Activated CD4-positive, alpha-beta T cell treated with anti-CD3 and anti-CD28 coated beads, Interleukin-2, amount 10 ng/mL, durations not matched to agents 7 days and 5 days (primary cell): ENCODE data around the gene EIF2S1. TPM values are rescaled to one million over a fixed set of nuclear protein-coding genes. Genes with fewer than 3 reads are reported as not detected.

Experiments
- CTCF ChIA-PET: fragments of 350-600 bp; sonication (Branson Sonifier 250); formaldehyde crosslinking; loops from one replicate; lab custom pipeline; 2021; ENCODE audit warnings: antibody characterized with exemption; lab: Charles Lee
- POLR2A ChIA-PET: fragments of 350-600 bp; sonication (Branson Sonifier 250); formaldehyde crosslinking; loops from one replicate; lab custom pipeline; 2021; ENCODE audit warnings: antibody characterized with exemption; lab: Charles Lee
- DNase-seq: peaks from one replicate; pipeline ENCODE4 v3.0.0-alpha.2; 2020
- H3K27ac Mint-ChIP-seq: one replicate; pipeline ENCODE4 v1.8.0; 2021; ENCODE audit warnings: mild to moderate bottlenecking, moderate library complexity, mixed read lengths
- H3K27me3 Mint-ChIP-seq: one replicate; pipeline ENCODE4 v1.8.0; 2021; ENCODE audit warnings: mixed read lengths
- H3K36me3 Mint-ChIP-seq: one replicate; pipeline ENCODE4 v1.8.0; 2021; ENCODE audit warnings: low read depth, mixed read lengths
- H3K4me1 Mint-ChIP-seq: one replicate; pipeline ENCODE4 v1.8.0; 2021; ENCODE audit warnings: mixed read lengths
- H3K4me3 Mint-ChIP-seq: one replicate; pipeline ENCODE4 v1.8.0; 2021; ENCODE audit warnings: mild to moderate bottlenecking, moderate library complexity, mixed read lengths
- H3K9me3 Mint-ChIP-seq: one replicate; pipeline ENCODE4 v1.8.0; 2021; ENCODE audit warnings: mixed read lengths
- total RNA-seq, 2 experiments: library from RNA; stranded (reverse); gene quantifications; one replicate each; pipeline ENCODE4 v1.2.3, GENCODE V29; 2021

The EIF2S1 gene
- total RNA-seq, 2 experiments from 2014 or later: 114 to 115 TPM

- Mint-ChIP-seq H3K36me3 (no peaks in the 10 kb centered on the region), H3K27me3 (peaks cover 6% of the 10 kb centered on the region), H3K9me3 (no peaks in the 10 kb centered on the region), H3K27ac (no peak overlapping the region), H3K4me1 (peaks cover 4% of the 10 kb centered on the region), H3K4me3 (no peak overlapping the region)
- ChIA-PET POLR2A (no interaction called here), CTCF (interaction anchor here (1.0 kb wide), 1 partner anchor 10 kb away, joined by 3 read pairs; no protein-coding TSS in a partner anchor)
- DNase-seq: no peak
Observed at GRCh38 chr14:67417633-67418032, 57.5 kb downstream of the EIF2S1 start.

GRCh38 chr14:67418401-67419191 is 58.5 kb downstream of the EIF2S1 start:
- Mint-ChIP-seq H3K27me3 (peaks cover 12% of the 10 kb centered on the region), H3K36me3 (no peaks in the 10 kb centered on the region), H3K9me3 (no peaks in the 10 kb centered on the region), H3K4me3 (no peak overlapping the region), H3K27ac (no peak overlapping the region), H3K4me1 (peaks cover 9% of the 10 kb centered on the region)
- ChIA-PET CTCF (interaction anchor here (1.0 kb wide), 1 partner anchor 9 kb away, joined by 3 read pairs; no protein-coding TSS in a partner anchor), POLR2A (no interaction called here)
- DNase-seq: no peak

GRCh38 chr14:67420102-67420739 is 60.1 kb downstream of the EIF2S1 start:
- Mint-ChIP-seq H3K36me3 (no peaks in the 10 kb centered on the region), H3K9me3 (no peaks in the 10 kb centered on the region), H3K27me3 (peaks cover 16% of the 10 kb centered on the region), H3K27ac (no peak overlapping the region), H3K4me3 (no peak overlapping the region), H3K4me1 (peaks cover 6% of the 10 kb centered on the region)
- DNase-seq: peak; percentile 40
- CTCF ChIA-PET: interaction anchor here (1.1 to 1.7 kb wide), 6 partner anchors 8 to 151 kb away, joined by 3 to 7 read pairs (median 3); partner anchors contain the start of gene PLEK2
- POLR2A ChIA-PET: no interaction called here

- no peaks in the 10 kb centered on the region for H3K36me3 Mint-ChIP-seq
- POLR2A ChIA-PET: no interaction called here
- no peak for DNase-seq
- peaks cover 6% of the 10 kb centered on the region for H3K4me1 Mint-ChIP-seq
- CTCF ChIA-PET: interaction anchor here (0.6 to 1.7 kb wide), 2 partner anchors 9 to 82 kb away, joined by 3 read pairs; partner anchors contain the start of gene PLEK2
- H3K27ac Mint-ChIP-seq: no peak overlapping the region
- no peak overlapping the region for H3K4me3 Mint-ChIP-seq
- H3K9me3 Mint-ChIP-seq: no peaks in the 10 kb centered on the region
- H3K27me3 Mint-ChIP-seq: peaks cover 22% of the 10 kb centered on the region
Observed at GRCh38 chr14:67421356-67422224, 61.5 kb downstream of the EIF2S1 start.

- H3K9me3 Mint-ChIP-seq: no peaks in the 10 kb centered on the region
- peaks cover 6% of the 10 kb centered on the region for H3K4me1 Mint-ChIP-seq
- H3K27ac Mint-ChIP-seq: no peak overlapping the region
- CTCF ChIA-PET: interaction anchor here (0.6 kb wide), 1 partner anchor 1146 kb away, joined by 3 read pairs; no protein-coding TSS in a partner anchor
- H3K36me3 Mint-ChIP-seq: no peaks in the 10 kb centered on the region
- no peak for DNase-seq
- POLR2A ChIA-PET: no interaction called here
- no peak overlapping the region for H3K4me3 Mint-ChIP-seq
- H3K27me3 Mint-ChIP-seq: peaks cover 24% of the 10 kb centered on the region
Observed at GRCh38 chr14:67423424-67423823, 63.3 kb downstream of the EIF2S1 start.

- Mint-ChIP-seq H3K27me3 (peaks cover 24% of the 10 kb centered on the region), H3K9me3 (no peaks in the 10 kb centered on the region), H3K36me3 (no peaks in the 10 kb centered on the region), H3K27ac (no peak overlapping the region), H3K4me1 (peaks cover 6% of the 10 kb centered on the region), H3K4me3 (no peak overlapping the region)
- ChIA-PET CTCF (interaction anchor here (0.7 to 2.1 kb wide), 4 partner anchors 11 to 727 kb away, joined by 4 to 9 read pairs (median 4); partner anchors contain the start of gene PIGH), POLR2A (no interaction called here)
- DNase-seq: no peak
Observed at GRCh38 chr14:67424539-67424938, 64.4 kb downstream of the EIF2S1 start.

GRCh38 chr14:67425608-67426007 is 65.5 kb downstream of the EIF2S1 start:
- CTCF ChIA-PET: interaction anchor here (0.6 to 2.6 kb wide), 6 partner anchors 8 to 285 kb away, joined by 3 to 9 read pairs (median 4); partner anchors contain the start of gene PIGH
- H3K36me3 Mint-ChIP-seq: no peaks in the 10 kb centered on the region
- H3K27me3 Mint-ChIP-seq: peaks cover 24% of the 10 kb centered on the region
- peaks cover 6% of the 10 kb centered on the region for H3K4me1 Mint-ChIP-seq
- H3K4me3 Mint-ChIP-seq: no peak overlapping the region
- H3K27ac Mint-ChIP-seq: no peak overlapping the region
- H3K9me3 Mint-ChIP-seq: no peaks in the 10 kb centered on the region
- POLR2A ChIA-PET: no interaction called here
- DNase-seq: no peak

- peaks cover 6% of the 10 kb centered on the region for H3K4me1 Mint-ChIP-seq
- CTCF ChIA-PET: interaction anchor here (0.6 to 2.6 kb wide), 12 partner anchors 12 to 279 kb away, joined by 3 to 27 read pairs (median 4); partner anchors contain the start of genes ATP6V1D and EIF2S1
- POLR2A ChIA-PET: no interaction called here
- peaks cover 24% of the 10 kb centered on the region for H3K27me3 Mint-ChIP-seq
- H3K27ac Mint-ChIP-seq: no peak overlapping the region
- H3K9me3 Mint-ChIP-seq: no peaks in the 10 kb centered on the region
- H3K36me3 Mint-ChIP-seq: no peaks in the 10 kb centered on the region
- no peak overlapping the region for H3K4me3 Mint-ChIP-seq
- DNase-seq: no peak
Observed at GRCh38 chr14:67426161-67426560, 66.0 kb downstream of the EIF2S1 start.

GRCh38 chr14:67426983-67427606 is 67.0 kb downstream of the EIF2S1 start:
- peak; percentile 84 for DNase-seq
- H3K27me3 Mint-ChIP-seq: peaks cover 26% of the 10 kb centered on the region
- no peak overlapping the region for H3K4me3 Mint-ChIP-seq

GRCh38 chr14:67428501-67429031 is 68.4 kb downstream of the EIF2S1 start:
- Mint-ChIP-seq H3K27ac (no peak overlapping the region), H3K27me3 (peaks cover 24% of the 10 kb centered on the region), H3K36me3 (no peaks in the 10 kb centered on the region), H3K9me3 (no peaks in the 10 kb centered on the region), H3K4me3 (no peak overlapping the region), H3K4me1 (peaks cover 2% of the 10 kb centered on the region)
- POLR2A ChIA-PET: no interaction called here
- no peak for DNase-seq
- CTCF ChIA-PET: interaction anchor here (1.2 to 2.6 kb wide), 8 partner anchors 9 to 276 kb away, joined by 3 to 27 read pairs (median 6); no protein-coding TSS in a partner anchor

More at GRCh38 chr14:67426983-67427606, 67.0 kb downstream of the EIF2S1 start:
- CTCF ChIA-PET: interaction anchor here (0.6 to 2.6 kb wide), 22 partner anchors 9 to 278 kb away, joined by 3 to 27 read pairs (median 4); partner anchors contain the start of genes ATP6V1D, EIF2S1 and PLEK2
- POLR2A ChIA-PET: no interaction called here
- Mint-ChIP-seq H3K9me3 (no peaks in the 10 kb centered on the region), H3K36me3 (no peaks in the 10 kb centered on the region), H3K27ac (no peak overlapping the region), H3K4me1 (peaks cover 6% of the 10 kb centered on the region)

- ChIA-PET CTCF (interaction anchor here (0.7 to 1.6 kb wide), 5 partner anchors 10 to 142 kb away, joined by 3 to 5 read pairs (median 3); partner anchors contain the start of genes ATP6V1D and EIF2S1), POLR2A (no interaction called here)
- H3K27ac Mint-ChIP-seq: no peak overlapping the region
- no peak for DNase-seq
- H3K9me3 Mint-ChIP-seq: no peaks in the 10 kb centered on the region
- no peaks in the 10 kb centered on the region for H3K4me1 Mint-ChIP-seq
- no peaks in the 10 kb centered on the region for H3K36me3 Mint-ChIP-seq
- peaks cover 29% of the 10 kb centered on the region for H3K27me3 Mint-ChIP-seq
- H3K4me3 Mint-ChIP-seq: no peak overlapping the region
Observed at GRCh38 chr14:67429510-67430205, 69.5 kb downstream of the EIF2S1 start.
